Spleen (tissue), 7 donors: ENCODE data around the gene HDAC9.

Experiments used
- POLR2A ChIP-seq, 3 donors: fragments of 450-650 bp; IDR thresholded peaks; one replicate each; pipeline ENCODE4 v1.5.1; 2017; ENCODE audit warnings: antibody characterized with exemption in 3 of 3, mild to moderate bottlenecking in 1 of 3
- POLR2AphosphoS5 ChIP-seq, 3 donors: sonication (generic); formaldehyde crosslinking; IDR thresholded peaks; one replicate each; pipeline ENCODE4 v1.5.1; 2017; ENCODE audit warnings: antibody characterized with exemption in 3 of 3
- TF ChIP-seq, protein P1 (sequence below), 11 experiments: fragments of 200-600 bp in 7 of 11; fragments of 450-650 bp in 4 of 11; sonication (generic) in 4 of 11; IDR thresholded peaks in 8 of 11; conservative IDR thresholded peaks in 3 of 11; 1 replicate in 7 of 11; 2 replicates in 4 of 11; pipeline versions ENCODE4 v1.4.0 to v1.8.0; 2016 to 2021; ENCODE audit warnings: antibody characterized with exemption in 11 of 11, inconsistent platforms in 4 of 11, mild to moderate bottlenecking in 1 of 11
- donor health status: DM: no; HTN: no; CAD: no; lungs with moderate emphysema.
- donor health status: DM: no; HTN: no; CAD: no.
- donor health status: DM: no; HTN: no; CAD: no.

DNA sequence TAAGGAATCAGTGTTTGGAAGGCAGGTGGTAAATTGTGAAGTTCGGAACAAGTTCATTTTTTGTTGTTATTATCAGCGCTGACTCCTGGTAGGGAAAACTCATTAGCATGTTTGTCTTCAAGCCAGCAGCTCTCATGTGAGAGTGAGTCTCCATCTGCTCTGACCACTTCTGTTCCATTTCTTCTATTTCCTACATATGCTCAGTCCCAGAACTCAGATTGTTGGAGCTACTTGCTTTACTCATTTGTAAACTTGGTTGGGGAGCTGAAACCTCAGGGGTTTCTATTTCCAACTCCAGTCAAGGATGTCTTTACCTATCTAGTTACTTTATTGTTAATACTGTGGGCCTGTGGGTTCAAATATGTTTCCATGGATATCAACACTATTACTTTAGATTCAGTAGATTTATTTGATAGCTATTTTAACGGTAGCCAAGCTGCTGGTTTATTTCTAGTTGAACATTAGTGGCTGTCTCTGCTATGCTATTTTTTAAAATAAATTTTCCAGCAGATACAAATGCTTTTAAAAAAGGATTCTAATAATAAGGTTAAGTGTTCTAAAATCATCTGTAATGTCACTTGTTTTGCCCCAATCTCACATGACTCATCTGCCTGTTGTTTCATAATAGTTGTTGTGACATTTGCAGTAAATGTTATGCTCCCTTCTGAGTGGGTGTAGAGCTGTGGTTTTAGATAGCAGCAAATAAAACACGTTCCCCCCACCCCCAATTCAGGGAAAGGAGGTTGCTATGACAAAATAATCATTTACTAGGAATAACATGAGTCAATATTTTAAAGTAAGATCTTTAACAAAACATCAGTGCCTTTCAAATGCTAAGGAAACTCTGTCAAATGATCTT is 143.3 kb downstream of the HDAC9 start:
- TF ChIP-seq, protein P1, sequence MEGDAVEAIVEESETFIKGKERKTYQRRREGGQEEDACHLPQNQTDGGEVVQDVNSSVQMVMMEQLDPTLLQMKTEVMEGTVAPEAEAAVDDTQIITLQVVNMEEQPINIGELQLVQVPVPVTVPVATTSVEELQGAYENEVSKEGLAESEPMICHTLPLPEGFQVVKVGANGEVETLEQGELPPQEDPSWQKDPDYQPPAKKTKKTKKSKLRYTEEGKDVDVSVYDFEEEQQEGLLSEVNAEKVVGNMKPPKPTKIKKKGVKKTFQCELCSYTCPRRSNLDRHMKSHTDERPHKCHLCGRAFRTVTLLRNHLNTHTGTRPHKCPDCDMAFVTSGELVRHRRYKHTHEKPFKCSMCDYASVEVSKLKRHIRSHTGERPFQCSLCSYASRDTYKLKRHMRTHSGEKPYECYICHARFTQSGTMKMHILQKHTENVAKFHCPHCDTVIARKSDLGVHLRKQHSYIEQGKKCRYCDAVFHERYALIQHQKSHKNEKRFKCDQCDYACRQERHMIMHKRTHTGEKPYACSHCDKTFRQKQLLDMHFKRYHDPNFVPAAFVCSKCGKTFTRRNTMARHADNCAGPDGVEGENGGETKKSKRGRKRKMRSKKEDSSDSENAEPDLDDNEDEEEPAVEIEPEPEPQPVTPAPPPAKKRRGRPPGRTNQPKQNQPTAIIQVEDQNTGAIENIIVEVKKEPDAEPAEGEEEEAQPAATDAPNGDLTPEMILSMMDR (IDR thresholded peaks at IDR 0.05 in 8 of 11, conservative IDR thresholded peaks at IDR 0.05 in 3 of 11): no peak
- TF ChIP-seq POLR2AphosphoS5 (IDR thresholded peaks at IDR 0.05): no peak
- TF ChIP-seq POLR2A (IDR thresholded peaks at IDR 0.05): no peak
